H1 (cell line): ENCODE data around the gene NXN. TPM values are rescaled to one million over a fixed set of nuclear protein-coding genes. Genes with fewer than 3 reads are reported as not detected.

Experiments used
- ASH2L ChIP-seq: fragments of 200-600, 300-600 bp; sonication (generic); IDR thresholded peaks from one replicate; pipeline ENCODE4 v1.7.1; 2017; ENCODE audit warnings: low read length
- BCL11A ChIP-seq, 2 experiments: IDR thresholded peaks; one replicate each; pipeline ENCODE4 v1.6.1; 2011; ENCODE audit warnings: low read depth in 2 of 2, low read length in 2 of 2, mild to moderate bottlenecking in 2 of 2
- EZH2 ChIP-seq: fragments of 200-600 bp; sonication (generic); IDR thresholded peaks from 2 replicates; pipeline ENCODE4 v1.7.1; 2012; ENCODE audit warnings: low read depth, mild to moderate bottlenecking, moderate library complexity, low read length, inconsistent platforms; ENCODE audit not compliant: severe bottlenecking
- KDM4A ChIP-seq: IDR thresholded peaks from one replicate; pipeline ENCODE4 v1.7.1; 2012; ENCODE audit warnings: low read depth, mild to moderate bottlenecking, moderate library complexity, low read length, inconsistent platforms; ENCODE audit not compliant: severe bottlenecking
- KDM5A ChIP-seq: fragments of 200-600 bp; IDR thresholded peaks from 2 replicates; pipeline ENCODE4 v1.7.1; 2012; ENCODE audit warnings: mild to moderate bottlenecking, low read length, inconsistent platforms, mixed read lengths
- RNF2 ChIP-seq: fragments of 200-900, 300-1000 bp; sonication (generic); IDR thresholded peaks from 2 replicates; pipeline ENCODE4 v1.7.1; 2016; ENCODE audit warnings: borderline replicate concordance, low read depth, mild to moderate bottlenecking, antibody characterized with exemption, low read length; ENCODE audit not compliant: poor library complexity, severe bottlenecking; ENCODE audit errors: missing control alignments
- SIN3A ChIP-seq, 2 experiments: IDR thresholded peaks in 1 of 2; conservative IDR thresholded peaks in 1 of 2; 2 replicates each; pipeline ENCODE4 v1.6.1; 2011 to 2012; ENCODE audit warnings: low read length in 2 of 2, improper control_type of control experiment in 1 of 2, low read depth in 1 of 2, mild to moderate bottlenecking in 1 of 2
- SRF ChIP-seq: IDR thresholded peaks from 2 replicates; pipeline ENCODE4 v1.6.1; 2011; ENCODE audit warnings: mild to moderate bottlenecking, low read depth, low read length, moderate library complexity
- polyA plus RNA-seq, 7 experiments: library from polyadenylated mRNA; depleted of rRNA in 3 of 7; stranded (reverse) in 5 of 7; unstranded in 2 of 7; fragments of >200 nt in 5 of 7; fragments of 200-250 nt in 2 of 7; gene quantifications; 1 replicate in 5 of 7; 2 replicates in 1 of 7; 4 replicates in 1 of 7; pipeline versions ENCODE4 v1.2.1 to v1.2.3, GENCODE V29; 2011 to 2013; ENCODE audit warnings: missing spikeins in 2 of 7, mixed read lengths in 2 of 7
- total RNA-seq: library from RNA; stranded (reverse); fragmentation: NEBNext Ultra II Directional; extraction: Animal tissue kit (Norgen Biotek cat#: 25700); gene quantifications from 2 replicates; pipeline ENCODE4 v1.2.1, GENCODE V29; 2021
- TF ChIP-seq, protein P1 (sequence below): fragments of 300-600 bp; sonication (generic); IDR thresholded peaks from 2 replicates; pipeline ENCODE4 v1.7.1; 2012; ENCODE audit warnings: low read length, moderate library complexity, mild to moderate bottlenecking, inconsistent platforms; ENCODE audit not compliant: insufficient replicate concordance
- TF ChIP-seq, protein P2 (sequence below): IDR thresholded peaks from 2 replicates; pipeline ENCODE4 v1.6.1; 2012; ENCODE audit warnings: inconsistent platforms

The NXN gene
- total and polyA plus RNA-seq, 2 of the 8 experiments (the other 6 are each of a cell fraction or from before 2014, with no cell fraction given) = 94.1 to 107 TPM

DNA sequence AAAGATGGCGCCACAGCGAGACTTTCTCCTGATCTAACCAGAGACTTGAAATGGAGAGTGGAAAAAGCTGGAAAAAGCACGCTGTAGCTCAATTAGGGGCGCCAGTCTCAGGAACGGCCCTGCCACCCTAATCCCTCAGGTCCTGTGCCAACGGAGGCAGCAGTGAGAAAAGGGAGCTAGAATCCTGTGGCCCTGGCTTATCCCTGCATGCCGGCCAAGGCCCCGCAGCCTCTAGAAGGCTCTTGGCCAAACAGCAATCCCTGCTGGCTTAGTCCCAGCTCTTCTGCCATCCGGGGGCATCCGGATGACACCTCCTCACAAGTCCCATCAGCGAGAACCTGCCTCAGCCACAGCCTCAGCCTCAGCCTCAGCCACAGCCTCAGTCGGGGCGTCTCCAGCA, 127.7 kb downstream of the NXN start (continued):
- TF ChIP-seq, protein P1, sequence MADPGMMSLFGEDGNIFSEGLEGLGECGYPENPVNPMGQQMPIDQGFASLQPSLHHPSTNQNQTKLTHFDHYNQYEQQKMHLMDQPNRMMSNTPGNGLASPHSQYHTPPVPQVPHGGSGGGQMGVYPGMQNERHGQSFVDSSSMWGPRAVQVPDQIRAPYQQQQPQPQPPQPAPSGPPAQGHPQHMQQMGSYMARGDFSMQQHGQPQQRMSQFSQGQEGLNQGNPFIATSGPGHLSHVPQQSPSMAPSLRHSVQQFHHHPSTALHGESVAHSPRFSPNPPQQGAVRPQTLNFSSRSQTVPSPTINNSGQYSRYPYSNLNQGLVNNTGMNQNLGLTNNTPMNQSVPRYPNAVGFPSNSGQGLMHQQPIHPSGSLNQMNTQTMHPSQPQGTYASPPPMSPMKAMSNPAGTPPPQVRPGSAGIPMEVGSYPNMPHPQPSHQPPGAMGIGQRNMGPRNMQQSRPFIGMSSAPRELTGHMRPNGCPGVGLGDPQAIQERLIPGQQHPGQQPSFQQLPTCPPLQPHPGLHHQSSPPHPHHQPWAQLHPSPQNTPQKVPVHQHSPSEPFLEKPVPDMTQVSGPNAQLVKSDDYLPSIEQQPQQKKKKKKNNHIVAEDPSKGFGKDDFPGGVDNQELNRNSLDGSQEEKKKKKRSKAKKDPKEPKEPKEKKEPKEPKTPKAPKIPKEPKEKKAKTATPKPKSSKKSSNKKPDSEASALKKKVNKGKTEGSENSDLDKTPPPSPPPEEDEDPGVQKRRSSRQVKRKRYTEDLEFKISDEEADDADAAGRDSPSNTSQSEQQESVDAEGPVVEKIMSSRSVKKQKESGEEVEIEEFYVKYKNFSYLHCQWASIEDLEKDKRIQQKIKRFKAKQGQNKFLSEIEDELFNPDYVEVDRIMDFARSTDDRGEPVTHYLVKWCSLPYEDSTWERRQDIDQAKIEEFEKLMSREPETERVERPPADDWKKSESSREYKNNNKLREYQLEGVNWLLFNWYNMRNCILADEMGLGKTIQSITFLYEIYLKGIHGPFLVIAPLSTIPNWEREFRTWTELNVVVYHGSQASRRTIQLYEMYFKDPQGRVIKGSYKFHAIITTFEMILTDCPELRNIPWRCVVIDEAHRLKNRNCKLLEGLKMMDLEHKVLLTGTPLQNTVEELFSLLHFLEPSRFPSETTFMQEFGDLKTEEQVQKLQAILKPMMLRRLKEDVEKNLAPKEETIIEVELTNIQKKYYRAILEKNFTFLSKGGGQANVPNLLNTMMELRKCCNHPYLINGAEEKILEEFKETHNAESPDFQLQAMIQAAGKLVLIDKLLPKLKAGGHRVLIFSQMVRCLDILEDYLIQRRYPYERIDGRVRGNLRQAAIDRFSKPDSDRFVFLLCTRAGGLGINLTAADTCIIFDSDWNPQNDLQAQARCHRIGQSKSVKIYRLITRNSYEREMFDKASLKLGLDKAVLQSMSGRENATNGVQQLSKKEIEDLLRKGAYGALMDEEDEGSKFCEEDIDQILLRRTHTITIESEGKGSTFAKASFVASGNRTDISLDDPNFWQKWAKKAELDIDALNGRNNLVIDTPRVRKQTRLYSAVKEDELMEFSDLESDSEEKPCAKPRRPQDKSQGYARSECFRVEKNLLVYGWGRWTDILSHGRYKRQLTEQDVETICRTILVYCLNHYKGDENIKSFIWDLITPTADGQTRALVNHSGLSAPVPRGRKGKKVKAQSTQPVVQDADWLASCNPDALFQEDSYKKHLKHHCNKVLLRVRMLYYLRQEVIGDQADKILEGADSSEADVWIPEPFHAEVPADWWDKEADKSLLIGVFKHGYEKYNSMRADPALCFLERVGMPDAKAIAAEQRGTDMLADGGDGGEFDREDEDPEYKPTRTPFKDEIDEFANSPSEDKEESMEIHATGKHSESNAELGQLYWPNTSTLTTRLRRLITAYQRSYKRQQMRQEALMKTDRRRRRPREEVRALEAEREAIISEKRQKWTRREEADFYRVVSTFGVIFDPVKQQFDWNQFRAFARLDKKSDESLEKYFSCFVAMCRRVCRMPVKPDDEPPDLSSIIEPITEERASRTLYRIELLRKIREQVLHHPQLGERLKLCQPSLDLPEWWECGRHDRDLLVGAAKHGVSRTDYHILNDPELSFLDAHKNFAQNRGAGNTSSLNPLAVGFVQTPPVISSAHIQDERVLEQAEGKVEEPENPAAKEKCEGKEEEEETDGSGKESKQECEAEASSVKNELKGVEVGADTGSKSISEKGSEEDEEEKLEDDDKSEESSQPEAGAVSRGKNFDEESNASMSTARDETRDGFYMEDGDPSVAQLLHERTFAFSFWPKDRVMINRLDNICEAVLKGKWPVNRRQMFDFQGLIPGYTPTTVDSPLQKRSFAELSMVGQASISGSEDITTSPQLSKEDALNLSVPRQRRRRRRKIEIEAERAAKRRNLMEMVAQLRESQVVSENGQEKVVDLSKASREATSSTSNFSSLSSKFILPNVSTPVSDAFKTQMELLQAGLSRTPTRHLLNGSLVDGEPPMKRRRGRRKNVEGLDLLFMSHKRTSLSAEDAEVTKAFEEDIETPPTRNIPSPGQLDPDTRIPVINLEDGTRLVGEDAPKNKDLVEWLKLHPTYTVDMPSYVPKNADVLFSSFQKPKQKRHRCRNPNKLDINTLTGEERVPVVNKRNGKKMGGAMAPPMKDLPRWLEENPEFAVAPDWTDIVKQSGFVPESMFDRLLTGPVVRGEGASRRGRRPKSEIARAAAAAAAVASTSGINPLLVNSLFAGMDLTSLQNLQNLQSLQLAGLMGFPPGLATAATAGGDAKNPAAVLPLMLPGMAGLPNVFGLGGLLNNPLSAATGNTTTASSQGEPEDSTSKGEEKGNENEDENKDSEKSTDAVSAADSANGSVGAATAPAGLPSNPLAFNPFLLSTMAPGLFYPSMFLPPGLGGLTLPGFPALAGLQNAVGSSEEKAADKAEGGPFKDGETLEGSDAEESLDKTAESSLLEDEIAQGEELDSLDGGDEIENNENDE = no peak
- TF ChIP-seq KDM5A = no peak
- TF ChIP-seq, protein P2, sequence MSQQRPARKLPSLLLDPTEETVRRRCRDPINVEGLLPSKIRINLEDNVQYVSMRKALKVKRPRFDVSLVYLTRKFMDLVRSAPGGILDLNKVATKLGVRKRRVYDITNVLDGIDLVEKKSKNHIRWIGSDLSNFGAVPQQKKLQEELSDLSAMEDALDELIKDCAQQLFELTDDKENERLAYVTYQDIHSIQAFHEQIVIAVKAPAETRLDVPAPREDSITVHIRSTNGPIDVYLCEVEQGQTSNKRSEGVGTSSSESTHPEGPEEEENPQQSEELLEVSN = no peak
- no peak for TF ChIP-seq BCL11A (IDR thresholded peaks at IDR 0.05; ENCODE audit: low read depth in 2 of 2, low read length in 2 of 2)
- no peak for TF ChIP-seq RNF2
- no peak for TF ChIP-seq SIN3A (conservative IDR thresholded peaks at IDR 0.05 in 1 of 2, IDR thresholded peaks at IDR 0.05 in 1 of 2; ENCODE audit: low read depth in 1 of 2, low read length in 2 of 2)
- no peak for TF ChIP-seq SRF
- no peak for TF ChIP-seq ASH2L
- TF ChIP-seq EZH2 = no peak
- TF ChIP-seq KDM4A = no peak
